A673 (cell line): ENCODE results near the gene USP36. TPM values are rescaled to one million over a fixed set of nuclear protein-coding genes. Genes with fewer than 3 reads are reported as not detected.
"Not testable (repeated sequence)": the region's sequence is repeated elsewhere in the genome, so short reads cannot be mapped to it uniquely, and the experiment has no call there.

Experiments
- Bru-seq: library from RNA; stranded (reverse); fragments of 400-500 nt; gene quantifications from one replicate; lab custom pipeline; 2021; lab: Mats Ljungman, UMichigan
- BruChase-seq, 2 experiments: library from RNA; stranded (reverse); fragments of 400-500 nt; gene quantifications; one replicate each; lab custom pipeline; 2021; lab: Mats Ljungman, UMichigan
- BruUV-seq: library from RNA; stranded (reverse); fragments of 400-500 nt; replicated peaks from 2 replicates; lab custom pipeline; 2021; lab: Mats Ljungman, UMichigan
- CTCF ChIA-PET: fragments of 300-600 bp; sonication (Branson Sonifier 250); formaldehyde crosslinking; loops from one replicate; lab custom pipeline; 2022; ENCODE audit warnings: antibody characterized with exemption; lab: Charles Lee
- POLR2A ChIA-PET: fragments of 300-600 bp; sonication (Branson Sonifier 250); formaldehyde crosslinking; loops from one replicate; lab custom pipeline; 2022; ENCODE audit warnings: antibody characterized with exemption; ENCODE audit not compliant: low non-redundant PET; lab: Charles Lee
- DNase-seq: peaks from one replicate; pipeline ENCODE4 v3.0.0-alpha.2; 2015; ENCODE audit warnings: low spot score
- H3K27ac ChIP-seq: fragments of 200-600 bp; sonication (generic); 2 replicates; pipeline ENCODE4 v1.5.1; 2016; ENCODE audit warnings: mixed run types, low read depth, mild to moderate bottlenecking, mixed read lengths, antibody characterized with exemption, low read length; ENCODE audit not compliant: poor library complexity, severe bottlenecking
- H3K27me3 ChIP-seq: fragments of 200-600 bp; sonication (generic); replicated peaks from 2 replicates; pipeline ENCODE4 v1.6.1; 2017; ENCODE audit warnings: mixed run types, low read depth, mild to moderate bottlenecking, mixed read lengths, antibody characterized with exemption, low read length; ENCODE audit not compliant: insufficient read depth, poor library complexity
- H3K36me3 ChIP-seq: fragments of 200-600 bp; sonication (generic); 2 replicates; pipeline ENCODE4 v1.6.1; 2016; ENCODE audit warnings: mixed run types, mild to moderate bottlenecking, mixed read lengths, antibody characterized with exemption, low read length; ENCODE audit not compliant: insufficient read depth, poor library complexity, severe bottlenecking
- H3K4me1 ChIP-seq: fragments of 200-600 bp; sonication (generic); 2 replicates; pipeline ENCODE4 v1.6.1; 2017; ENCODE audit warnings: mixed run types, mild to moderate bottlenecking, mixed read lengths, antibody characterized with exemption, low read length; ENCODE audit not compliant: insufficient read depth, poor library complexity, severe bottlenecking
- H3K4me3 ChIP-seq: fragments of 200-600 bp; sonication (generic); 2 replicates; pipeline ENCODE4 v1.5.1; 2016; ENCODE audit warnings: low read depth, mixed run types, mild to moderate bottlenecking, mixed read lengths, low read length; ENCODE audit not compliant: poor library complexity, severe bottlenecking
- H3K9me3 ChIP-seq: fragments of 200-600 bp; sonication (generic); 2 replicates; pipeline ENCODE4 v1.6.1; 2016; ENCODE audit warnings: mixed run types, low read depth, mild to moderate bottlenecking, mixed read lengths, antibody characterized with exemption, low read length; ENCODE audit not compliant: poor library complexity, severe bottlenecking
- EZH2 ChIP-seq: fragments of 200-600 bp; sonication (generic); IDR thresholded peaks from 2 replicates; pipeline ENCODE4 v1.6.1; 2017; ENCODE audit warnings: borderline replicate concordance, low read depth, mild to moderate bottlenecking, mixed read lengths, antibody characterized with exemption, low read length; ENCODE audit not compliant: poor library complexity, severe bottlenecking
- intact Hi-C: fragments of 100-400 bp; cut with micrococcal nuclease; formaldehyde crosslinking; loops from one replicate; pipeline ENCODE4 v1.10.0; 2022; ENCODE audit not compliant: unreplicated experiment
- long read RNA-seq: library from polyadenylated mRNA; stranded (forward); transcript quantifications from one replicate; pipeline ENCODE4 v2.0.0, GENCODE V29; 2022
- total RNA-seq: library from RNA; stranded (reverse); gene quantifications from 2 replicates; pipeline ENCODE4 v1.2.3, GENCODE V29; 2021
- TF ChIP-seq, protein P1 (sequence below): fragments of 300-800, 200-600 bp; sonication (generic); conservative IDR thresholded peaks from 2 replicates; pipeline ENCODE4 v1.5.1; 2017; ENCODE audit warnings: low read depth, mild to moderate bottlenecking, antibody characterized with exemption, low read length, moderate library complexity, mixed read lengths

The USP36 gene
- 58.4 and 74.9 TPM in 2 replicates for total RNA-seq
- Bru-seq, nascent RNA = percentile 79 among the genes with signal in this experiment
- BruChase-seq, experiment 1, labeled RNA remaining after a 2-hour chase = percentile 87 among the genes with signal in this experiment
- percentile 87 among the genes with signal in this experiment for BruChase-seq, experiment 2, labeled RNA remaining after a 6-hour chase
- long read RNA-seq, partial matches to known transcripts = 22 of 34 reads
- long read RNA-seq, other reads (novel, unspliced or antisense) = 11 of 34 reads

DNA sequence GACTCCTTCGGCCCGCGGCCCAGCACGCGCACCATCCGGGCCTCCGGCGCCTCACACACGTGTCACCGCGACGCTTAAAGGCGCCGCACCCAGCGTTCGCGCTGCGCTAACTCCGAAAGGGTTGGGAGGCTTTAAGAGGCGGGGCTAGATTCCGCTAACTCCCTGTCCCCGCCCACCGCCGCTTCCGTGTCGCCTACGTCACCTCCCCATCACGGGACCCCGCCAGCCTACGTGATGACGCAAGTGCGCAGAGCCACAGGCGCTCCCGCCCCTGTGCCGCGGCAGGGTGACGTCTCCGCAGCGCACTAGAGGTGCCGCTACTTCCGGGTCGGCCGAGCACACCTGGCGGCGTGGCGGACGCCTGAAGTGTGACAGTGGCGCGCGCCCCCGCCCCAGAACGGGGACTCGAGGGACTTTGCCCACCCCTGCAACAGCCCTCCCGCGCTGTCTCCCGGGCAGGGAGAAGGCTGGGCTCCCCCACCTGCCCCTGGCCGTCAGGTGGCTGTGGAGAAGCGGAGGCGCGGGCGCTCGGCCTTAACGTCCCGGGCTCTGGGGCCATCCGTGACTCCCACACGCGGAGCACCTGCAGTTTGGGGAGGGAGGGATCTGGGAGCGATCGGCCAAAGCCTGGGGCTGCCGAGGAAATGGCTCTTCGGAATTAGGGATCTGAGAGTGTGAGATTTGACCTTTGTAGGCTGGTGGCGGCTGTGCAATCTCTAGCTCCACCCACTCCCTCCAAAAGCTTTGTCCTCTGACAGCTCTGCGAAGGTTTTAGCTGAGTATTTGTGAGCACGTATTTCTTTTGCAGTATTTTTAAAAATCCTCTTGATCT, at the start of gene USP36:
TSS of gene USP36 (minus strand) at position 35 of the 832 bp plus-strand sequence. CDS start 4,451 bp downstream, outside the sequence.
- TF ChIP-seq, protein P1, sequence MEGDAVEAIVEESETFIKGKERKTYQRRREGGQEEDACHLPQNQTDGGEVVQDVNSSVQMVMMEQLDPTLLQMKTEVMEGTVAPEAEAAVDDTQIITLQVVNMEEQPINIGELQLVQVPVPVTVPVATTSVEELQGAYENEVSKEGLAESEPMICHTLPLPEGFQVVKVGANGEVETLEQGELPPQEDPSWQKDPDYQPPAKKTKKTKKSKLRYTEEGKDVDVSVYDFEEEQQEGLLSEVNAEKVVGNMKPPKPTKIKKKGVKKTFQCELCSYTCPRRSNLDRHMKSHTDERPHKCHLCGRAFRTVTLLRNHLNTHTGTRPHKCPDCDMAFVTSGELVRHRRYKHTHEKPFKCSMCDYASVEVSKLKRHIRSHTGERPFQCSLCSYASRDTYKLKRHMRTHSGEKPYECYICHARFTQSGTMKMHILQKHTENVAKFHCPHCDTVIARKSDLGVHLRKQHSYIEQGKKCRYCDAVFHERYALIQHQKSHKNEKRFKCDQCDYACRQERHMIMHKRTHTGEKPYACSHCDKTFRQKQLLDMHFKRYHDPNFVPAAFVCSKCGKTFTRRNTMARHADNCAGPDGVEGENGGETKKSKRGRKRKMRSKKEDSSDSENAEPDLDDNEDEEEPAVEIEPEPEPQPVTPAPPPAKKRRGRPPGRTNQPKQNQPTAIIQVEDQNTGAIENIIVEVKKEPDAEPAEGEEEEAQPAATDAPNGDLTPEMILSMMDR = no peak; the same call in 1 of the 2 replicates
- no peak for TF ChIP-seq EZH2

GRCh38 chr17:78890096-78890495, 49.5 kb upstream of the USP36 start:
- intact Hi-C loops, CTCF ChIA-PET, H3K4me3 ChIP-seq, DNase-seq, H3K4me1 ChIP-seq, H3K9me3 ChIP-seq, POLR2A ChIA-PET, BruUV-seq, H3K27ac ChIP-seq, H3K27me3 ChIP-seq, H3K36me3 ChIP-seq: not testable (repeated sequence)

More for the DNA sequence above, at the start of gene USP36:
- intact Hi-C loops = no loop called here
- no peaks in the 10 kb centered on the region for H3K27me3 ChIP-seq
- peak; percentile 99 for DNase-seq
- no TSS peak for BruUV-seq
- H3K9me3 ChIP-seq = no peaks in the 10 kb centered on the region
- no peaks in the 10 kb centered on the region for H3K4me1 ChIP-seq
- peaks cover 24% of the 10 kb centered on the region for H3K36me3 ChIP-seq
- ChIA-PET POLR2A (no interaction called here), CTCF (no interaction called here)
- H3K4me3 ChIP-seq = peak within 1 kb of the TSS; percentile 81
- H3K27ac ChIP-seq = peak within 1 kb of the TSS; percentile 96

GRCh38 chr17:78889531-78889930, 48.9 kb upstream of the USP36 start:
- Histone ChIP-seq H3K36me3 (no peaks in the 10 kb centered on the region), H3K4me1 (peaks cover 2% of the 10 kb centered on the region), H3K27ac (no peak overlapping the region), H3K4me3 (no peak overlapping the region), H3K27me3 (no peaks in the 10 kb centered on the region), H3K9me3 (no peaks in the 10 kb centered on the region)
- ChIA-PET POLR2A (no interaction called here), CTCF (interaction anchor here (0.7 kb wide), 1 partner anchor 9 kb away, joined by 3 read pairs; no protein-coding TSS in a partner anchor)
- no peak for TF ChIP-seq EZH2
- TF ChIP-seq, protein P1 = no peak
- intact Hi-C loops = no loop called here
- no TSS peak for BruUV-seq
- no peak for DNase-seq
